Mesendoderm (in vitro differentiated cells): ENCODE results near the gene IGDCC3.
A peak's percentile ranks its signal among the peaks of the same experiment; 100 is the strongest.

ENCODE experiments used
- DNase-seq: peaks from one replicate; pipeline ENCODE4 v3.0.0; 2013
- H2AK5ac ChIP-seq: 2 replicates; pipeline ENCODE4 v1.6.1; 2013; ENCODE audit warnings: low read length, inconsistent platforms
- H2BK120ac ChIP-seq: 2 replicates; pipeline ENCODE4 v1.6.1; 2013; ENCODE audit warnings: low read depth, mild to moderate bottlenecking, low read length, moderate library complexity, mixed read lengths
- H2BK15ac ChIP-seq: replicated peaks from 2 replicates; pipeline ENCODE4 v1.6.1; 2013; ENCODE audit warnings: low read depth, mild to moderate bottlenecking, moderate library complexity
- H2BK5ac ChIP-seq: 2 replicates; pipeline ENCODE4 v1.6.1; 2013; ENCODE audit warnings: low read length, inconsistent platforms
- H3K18ac ChIP-seq: 2 replicates; pipeline ENCODE4 v1.6.1; 2013; ENCODE audit warnings: mild to moderate bottlenecking, low read length, mixed read lengths
- H3K23ac ChIP-seq: one replicate; pipeline ENCODE4 v1.6.1; 2013; ENCODE audit warnings: low read length
- H3K27ac ChIP-seq: 2 replicates; pipeline ENCODE4 v1.5.1; 2013; ENCODE audit warnings: low read depth, mild to moderate bottlenecking, inconsistent platforms, low read length, moderate library complexity
- H3K27me3 ChIP-seq: 2 replicates; pipeline ENCODE4 v1.6.1; 2013; ENCODE audit warnings: low read length, control low read depth, mild to moderate bottlenecking, inconsistent platforms; ENCODE audit not compliant: insufficient read depth, poor library complexity
- H3K36me3 ChIP-seq: 2 replicates; pipeline ENCODE4 v1.6.1; 2013; ENCODE audit warnings: low read length, inconsistent platforms; ENCODE audit not compliant: control insufficient read depth, insufficient read depth
- H3K4ac ChIP-seq: one replicate; pipeline ENCODE4 v1.6.1; 2013; ENCODE audit warnings: low read depth, mild to moderate bottlenecking, low read length, moderate library complexity
- H3K4me1 ChIP-seq: 2 replicates; pipeline ENCODE4 v1.6.1; 2013; ENCODE audit warnings: low read depth, low read length, inconsistent platforms; ENCODE audit not compliant: control insufficient read depth
- H3K4me2 ChIP-seq: 2 replicates; pipeline ENCODE4 v1.6.1; 2013; ENCODE audit warnings: low read length
- H3K4me3 ChIP-seq: 2 replicates; pipeline ENCODE4 v1.5.1; 2013; ENCODE audit warnings: mild to moderate bottlenecking, low read length
- H3K56ac ChIP-seq: one replicate; pipeline ENCODE4 v1.6.1; 2013; ENCODE audit warnings: low read length
- H3K79me1 ChIP-seq: 2 replicates; pipeline ENCODE4 v1.6.1; 2013; ENCODE audit warnings: low read length, inconsistent platforms
- H3K79me2 ChIP-seq: 2 replicates; pipeline ENCODE4 v1.6.1; 2013; ENCODE audit warnings: mild to moderate bottlenecking, low read length; ENCODE audit not compliant: control insufficient read depth, insufficient read depth
- H3K9ac ChIP-seq: 2 replicates; pipeline ENCODE4 v1.6.1; 2013; ENCODE audit warnings: low read length, inconsistent platforms
- H4K5ac ChIP-seq: one replicate; pipeline ENCODE4 v1.6.1; 2013; ENCODE audit warnings: low read length
- H4K8ac ChIP-seq: one replicate; pipeline ENCODE4 v1.6.1; 2013; ENCODE audit warnings: low read depth, mild to moderate bottlenecking, control low read depth, low read length, moderate library complexity
- WGBS: extraction: QIAGEN DNeasy Blood & Tissue Kit; methylation state at CpG from one replicate; pipeline ENCODE4 v1.1.7; 2013; ENCODE audit warnings: low lambda C conversion rate, missing lambda C conversion rate; ENCODE audit not compliant: insufficient coverage; ENCODE audit errors: extremely low coverage; 5-methylcytosine and 5-hydroxymethylcytosine counted together

IGDCC3 gene

DNA sequence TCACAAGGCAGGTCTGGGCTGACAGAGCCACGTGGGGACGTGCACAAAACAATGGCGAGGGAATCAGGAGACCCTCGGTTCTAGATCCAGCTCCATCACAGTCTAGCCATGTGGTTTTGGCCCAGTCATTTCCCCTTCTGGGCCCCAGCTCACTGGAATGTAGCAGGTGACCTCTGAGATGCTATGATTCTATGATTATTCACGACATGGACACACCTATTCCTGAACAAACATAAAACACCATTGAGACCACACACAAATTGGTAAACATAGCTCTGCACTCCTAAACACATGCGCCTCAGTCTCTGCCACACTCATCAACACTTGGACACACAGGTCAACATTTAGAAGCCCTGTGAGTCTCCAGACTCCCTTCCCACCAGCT is 36.0 kb upstream of the IGDCC3 start:
- Histone ChIP-seq H4K5ac (no peak overlapping the region), H3K9ac (no peak overlapping the region), H2BK120ac (no peak overlapping the region), H3K56ac (no peak overlapping the region), H3K27me3 (no peaks in the 10 kb centered on the region), H3K4me1 (peaks cover 22% of the 10 kb centered on the region), H3K4me2 (no peak overlapping the region), H2AK5ac (peak overlapping the region; percentile 65), H3K27ac (no peak overlapping the region), H3K18ac (peak overlapping the region; percentile 55), H3K23ac (peak overlapping the region; percentile 70), H2BK15ac (peak overlapping the region; percentile 4), H3K4ac (peak overlapping the region; percentile 73), H3K36me3 (no peaks in the 10 kb centered on the region), H3K79me1 (no peaks in the 10 kb centered on the region), H3K79me2 (no peaks in the 10 kb centered on the region), H2BK5ac (no peak overlapping the region), H4K8ac (no peak overlapping the region), H3K4me3 (no peak overlapping the region)
- WGBS = no CpG with 5 or more reads among the region's 6 CpGs
- DNase-seq = no peak

DNA sequence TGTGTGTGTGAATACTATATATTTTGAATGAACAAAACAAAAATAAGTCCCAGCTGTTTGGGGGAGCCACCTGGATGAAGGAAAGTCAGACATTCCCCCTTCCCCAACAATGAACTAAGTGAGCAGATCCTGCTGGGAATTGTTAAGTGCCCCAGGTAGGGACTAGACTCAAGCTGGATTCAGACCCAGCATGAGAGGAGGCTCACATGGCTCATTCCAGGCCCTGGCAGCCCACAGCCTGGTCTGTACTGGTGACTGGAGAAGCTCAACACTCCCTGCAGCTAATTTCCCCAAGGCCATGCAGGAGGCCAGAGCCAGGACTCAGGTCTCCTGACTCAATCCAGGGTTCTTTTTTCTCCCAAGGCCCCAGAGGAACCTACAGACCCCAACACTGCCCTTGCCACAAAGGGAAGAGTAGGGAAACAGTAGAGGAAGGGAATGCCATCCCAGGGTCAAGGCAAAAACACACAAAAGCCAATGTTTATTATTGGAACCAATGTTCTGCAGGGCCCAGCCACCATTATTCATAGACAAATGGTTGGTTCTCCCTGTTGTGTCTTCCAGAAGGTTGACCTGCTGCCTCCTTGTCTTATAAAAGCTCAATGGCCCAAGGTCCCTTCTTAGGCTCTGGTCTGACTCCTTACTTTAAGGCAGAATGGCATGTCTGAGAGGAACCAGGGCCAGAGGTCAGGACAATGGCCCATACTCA is 35.4 kb upstream of the IGDCC3 start:
- Histone ChIP-seq H3K79me2 (no peaks in the 10 kb centered on the region), H3K4me1 (peaks cover 20% of the 10 kb centered on the region), H3K27ac (no peak overlapping the region), H3K4ac (peak overlapping the region; percentile 61), H3K18ac (peak overlapping the region; percentile 12), H2AK5ac (peak overlapping the region; percentile 59), H2BK15ac (no peak overlapping the region), H3K4me3 (no peak overlapping the region), H3K56ac (peak overlapping the region; percentile 3), H3K27me3 (no peaks in the 10 kb centered on the region), H3K4me2 (no peak overlapping the region), H3K36me3 (no peaks in the 10 kb centered on the region), H2BK5ac (no peak overlapping the region), H4K5ac (no peak overlapping the region), H3K9ac (no peak overlapping the region), H2BK120ac (no peak overlapping the region), H3K79me1 (no peaks in the 10 kb centered on the region), H4K8ac (no peak overlapping the region), H3K23ac (peak overlapping the region; percentile 70)
- peak; percentile 28 for DNase-seq

DNA sequence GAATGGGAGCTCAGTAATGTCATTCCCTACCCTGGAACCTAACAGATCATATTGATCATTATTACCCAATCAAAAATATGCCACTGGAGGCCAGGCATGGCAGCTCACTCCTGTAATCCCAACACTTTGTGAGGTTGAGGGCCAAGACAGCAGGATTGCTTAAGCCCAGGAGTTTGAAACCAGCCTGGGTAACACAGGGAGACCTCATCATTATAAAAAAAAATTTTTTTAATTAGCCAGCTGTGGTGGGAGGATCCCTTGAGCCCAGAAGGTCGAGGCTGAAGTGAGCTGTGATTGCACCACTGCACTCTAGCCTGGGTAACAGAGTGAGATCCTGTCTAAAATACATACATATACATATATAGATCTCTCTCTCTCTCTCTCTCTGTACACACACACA is 34.8 kb upstream of the IGDCC3 start:
- Histone ChIP-seq H3K27ac (no peak overlapping the region), H2BK15ac (no peak overlapping the region), H3K36me3 (no peaks in the 10 kb centered on the region), H3K18ac (no peak overlapping the region), H3K4me1 (peaks cover 18% of the 10 kb centered on the region), H3K23ac (no peak overlapping the region), H3K27me3 (no peaks in the 10 kb centered on the region), H2BK120ac (no peak overlapping the region), H3K9ac (no peak overlapping the region), H2AK5ac (no peak overlapping the region), H3K56ac (no peak overlapping the region), H3K4me3 (no peak overlapping the region), H4K8ac (no peak overlapping the region), H3K4me2 (no peak overlapping the region), H3K4ac (no peak overlapping the region), H3K79me1 (no peaks in the 10 kb centered on the region), H3K79me2 (no peaks in the 10 kb centered on the region), H2BK5ac (no peak overlapping the region), H4K5ac (no peak overlapping the region)
- WGBS = no CpG with 5 or more reads among the region's 1 CpG
- DNase-seq = no peak

DNA sequence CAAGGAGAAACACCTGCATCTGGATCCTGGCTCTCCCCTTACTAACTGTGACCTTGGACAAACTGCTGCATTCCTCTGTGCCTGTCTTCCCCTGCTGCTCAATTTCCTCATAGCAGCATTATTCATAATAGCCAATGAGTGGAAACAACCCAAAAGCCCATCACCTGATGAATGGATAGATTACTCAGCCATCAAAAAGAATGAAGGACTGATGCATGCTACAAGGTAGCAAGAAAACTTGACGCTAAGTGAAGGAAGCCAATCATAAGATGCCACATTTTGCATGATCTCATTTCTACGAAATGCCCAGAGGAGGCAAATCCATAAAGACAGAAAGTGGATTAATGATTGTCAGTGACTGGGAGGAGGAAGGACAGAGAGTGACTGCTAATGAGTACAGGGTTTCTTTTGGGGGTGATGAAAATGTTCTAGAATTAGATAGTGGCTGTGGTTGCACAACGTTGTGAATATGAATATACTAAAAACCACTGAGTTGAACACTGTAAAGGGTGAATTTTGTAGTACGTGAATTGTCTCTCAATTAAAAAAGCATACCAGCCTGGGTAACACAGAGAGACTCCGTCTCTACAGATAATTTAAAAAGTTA is 33.8 kb upstream of the IGDCC3 start:
- Histone ChIP-seq H3K9ac (no peak overlapping the region), H3K36me3 (no peaks in the 10 kb centered on the region), H3K4me1 (peaks cover 12% of the 10 kb centered on the region), H3K56ac (peak overlapping the region; percentile 25), H2AK5ac (no peak overlapping the region), H2BK120ac (no peak overlapping the region), H3K23ac (no peak overlapping the region), H2BK15ac (no peak overlapping the region), H3K4me3 (no peak overlapping the region), H3K18ac (no peak overlapping the region), H3K79me2 (no peaks in the 10 kb centered on the region), H3K79me1 (no peaks in the 10 kb centered on the region), H4K8ac (no peak overlapping the region), H3K4me2 (no peak overlapping the region), H3K27me3 (no peaks in the 10 kb centered on the region), H4K5ac (no peak overlapping the region), H2BK5ac (no peak overlapping the region), H3K27ac (no peak overlapping the region), H3K4ac (no peak overlapping the region)
- no peak for DNase-seq
- WGBS = no CpG with 5 or more reads among the region's 5 CpGs

DNA sequence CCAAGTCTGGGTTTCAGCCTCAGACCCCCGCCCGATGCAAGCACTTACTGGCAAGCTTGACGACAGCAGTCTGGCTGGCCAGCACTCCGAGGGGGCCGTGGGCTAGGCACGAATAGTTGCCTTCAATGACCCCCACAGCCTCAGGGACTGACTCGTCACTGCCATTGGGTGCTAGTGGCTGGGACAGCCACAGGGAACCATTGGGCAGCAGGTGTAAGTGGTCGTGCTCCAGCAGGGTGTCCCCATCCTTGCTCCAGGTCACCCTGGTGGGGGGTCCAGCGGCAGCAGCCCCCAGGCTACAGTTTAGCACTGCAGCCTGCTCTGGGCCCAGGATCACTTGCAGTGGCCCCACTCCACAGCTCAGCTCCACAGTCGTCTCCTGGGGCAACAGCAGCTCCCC is 33.2 kb upstream of the IGDCC3 start:
- no peaks in the 10 kb centered on the region for H3K27me3 ChIP-seq
- no peaks in the 10 kb centered on the region for H3K36me3 ChIP-seq
- H3K79me1 ChIP-seq = no peaks in the 10 kb centered on the region
- no peak overlapping the region for H3K4ac ChIP-seq
- no peak overlapping the region for H3K23ac ChIP-seq
- no peak overlapping the region for H3K27ac ChIP-seq
- H4K8ac ChIP-seq = no peak overlapping the region
- peak overlapping the region; percentile 30 for H3K56ac ChIP-seq
- no peak overlapping the region for H2AK5ac ChIP-seq
- no peak overlapping the region for H3K4me3 ChIP-seq
- no peak overlapping the region for H2BK5ac ChIP-seq
- no peak overlapping the region for H3K18ac ChIP-seq
- H3K4me2 ChIP-seq = no peak overlapping the region
- no peak overlapping the region for H4K5ac ChIP-seq
- no peak overlapping the region for H2BK120ac ChIP-seq
- H3K79me2 ChIP-seq = no peaks in the 10 kb centered on the region
- no peak overlapping the region for H3K9ac ChIP-seq
- H2BK15ac ChIP-seq = no peak overlapping the region
- no CpG with 5 or more reads among the region's 10 CpGs for WGBS
- H3K4me1 ChIP-seq = peaks cover 9% of the 10 kb centered on the region
- DNase-seq = no peak

DNA sequence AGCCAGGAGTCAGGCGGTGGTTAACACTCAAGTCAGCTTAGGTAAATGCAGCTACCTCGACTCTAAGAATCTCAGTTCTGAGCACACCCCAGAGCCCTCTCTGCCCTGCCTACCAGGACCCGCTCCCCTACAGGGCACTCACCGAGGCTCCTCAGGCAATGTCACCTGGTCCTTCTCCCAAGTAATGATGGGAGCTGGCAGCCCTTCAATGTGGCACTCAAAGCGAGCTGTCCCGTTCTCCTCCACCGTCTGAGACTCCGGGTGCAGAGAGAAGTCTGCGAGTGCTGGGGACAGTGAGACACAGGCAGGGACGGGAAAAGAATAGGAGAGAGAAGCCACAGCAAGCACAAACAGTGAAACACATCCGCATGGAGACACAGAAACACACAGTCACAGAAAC is 32.2 kb upstream of the IGDCC3 start:
- Histone ChIP-seq H2BK15ac (no peak overlapping the region), H3K18ac (no peak overlapping the region), H3K4me1 (peaks cover 4% of the 10 kb centered on the region), H2BK120ac (no peak overlapping the region), H3K23ac (no peak overlapping the region), H2AK5ac (no peak overlapping the region), H3K4me2 (no peak overlapping the region), H2BK5ac (no peak overlapping the region), H3K79me2 (no peaks in the 10 kb centered on the region), H3K36me3 (no peaks in the 10 kb centered on the region), H3K27me3 (no peaks in the 10 kb centered on the region), H3K4me3 (no peak overlapping the region), H3K27ac (no peak overlapping the region), H3K9ac (no peak overlapping the region), H3K79me1 (no peaks in the 10 kb centered on the region), H3K56ac (no peak overlapping the region), H4K8ac (no peak overlapping the region), H3K4ac (no peak overlapping the region), H4K5ac (no peak overlapping the region)
- no CpG with 5 or more reads among the region's 11 CpGs for WGBS
- DNase-seq = no peak
